CD1c-positive myeloid dendritic cell (primary cell): ENCODE results near the gene METTL15.
"Not testable (repeated sequence)": the region's sequence is repeated elsewhere in the genome, so short reads cannot be mapped to it uniquely, and the experiment has no call there.

Source experiments
- DNase-seq: peaks from one replicate; pipeline ENCODE4 v3.0.0-alpha.2; 2016; ENCODE audit errors: extremely low spot score

Gene METTL15

DNA sequence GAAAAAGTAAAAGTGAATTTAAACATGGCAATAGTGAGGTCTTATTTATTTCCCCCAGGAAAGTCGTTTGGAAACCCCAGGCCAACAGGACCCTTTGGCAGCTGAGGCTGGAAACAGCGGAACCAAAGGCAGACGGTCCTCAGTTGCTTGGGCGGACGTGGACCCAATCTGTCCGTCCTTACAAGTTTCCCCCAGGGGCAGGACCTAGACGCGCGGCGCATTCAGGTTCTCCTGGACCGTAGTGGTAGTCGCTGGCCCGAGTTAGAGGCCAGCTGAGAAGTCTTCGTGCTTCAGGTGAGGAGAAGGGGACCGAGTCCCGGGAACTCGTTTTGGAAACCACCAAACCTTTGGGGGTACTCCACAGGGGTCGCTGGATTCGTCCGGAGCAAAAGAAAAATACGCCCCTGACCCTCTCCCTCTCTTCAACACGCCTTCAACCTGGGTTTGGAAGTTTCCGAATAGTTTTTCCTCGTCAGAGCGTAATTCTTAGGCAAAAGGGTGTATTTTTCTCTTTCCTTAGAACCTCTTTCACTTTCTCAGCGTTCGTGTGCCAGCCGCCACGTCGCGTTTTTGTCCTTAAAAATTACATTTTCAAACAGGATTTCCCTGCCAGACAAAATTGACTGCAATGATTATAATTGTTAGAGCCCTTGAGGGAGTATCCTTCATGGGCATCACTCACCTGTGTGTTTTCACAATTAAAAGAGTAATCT, 2.1 kb downstream of the METTL15 start:
- peak; percentile 69 for DNase-seq

- DNase-seq, result peak; percentile 38
Observed at GRCh38 chr11:28110821-28111200, 2.6 kb downstream of the METTL15 start.

DNA sequence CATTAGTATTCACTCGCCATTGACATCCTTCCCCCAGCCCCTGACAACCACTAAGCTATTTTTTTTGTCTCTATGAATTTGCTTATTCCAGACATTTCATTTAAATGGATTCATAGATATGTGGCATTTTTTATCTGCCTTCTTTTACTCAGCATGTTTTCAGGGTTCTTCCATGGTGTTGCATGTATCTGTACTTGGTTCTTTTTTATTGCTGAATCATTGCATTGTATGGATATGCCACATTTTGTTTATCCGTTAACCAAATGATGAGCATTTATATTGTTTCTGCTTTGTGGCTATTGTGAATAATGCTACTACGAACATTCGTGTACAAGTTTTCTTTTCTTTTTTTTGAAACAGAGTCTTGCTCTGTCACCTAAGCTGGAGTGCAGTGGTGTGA, 5.9 kb downstream of the METTL15 start:
- DNase-seq, result no peak

DNA sequence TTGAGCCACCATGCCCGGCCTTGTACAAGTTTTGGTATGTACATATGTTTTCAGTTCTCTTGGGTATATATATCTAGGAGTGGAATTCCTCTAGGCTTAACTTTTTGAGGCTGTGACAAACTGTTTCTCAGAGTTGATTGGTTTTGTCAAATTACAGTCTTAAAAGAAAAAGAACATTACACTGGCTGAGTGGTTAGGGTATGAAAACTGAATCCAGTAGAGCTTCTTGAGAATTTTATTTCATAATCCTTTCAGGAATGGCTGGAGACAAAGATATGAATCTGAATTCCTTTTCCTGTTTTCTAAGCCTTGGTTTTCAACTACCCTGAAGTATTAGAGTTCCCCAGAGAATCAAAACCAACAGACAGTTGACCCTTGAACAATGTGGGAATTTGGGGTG, 6.5 kb downstream of the METTL15 start:
- DNase-seq, result no peak

DNA sequence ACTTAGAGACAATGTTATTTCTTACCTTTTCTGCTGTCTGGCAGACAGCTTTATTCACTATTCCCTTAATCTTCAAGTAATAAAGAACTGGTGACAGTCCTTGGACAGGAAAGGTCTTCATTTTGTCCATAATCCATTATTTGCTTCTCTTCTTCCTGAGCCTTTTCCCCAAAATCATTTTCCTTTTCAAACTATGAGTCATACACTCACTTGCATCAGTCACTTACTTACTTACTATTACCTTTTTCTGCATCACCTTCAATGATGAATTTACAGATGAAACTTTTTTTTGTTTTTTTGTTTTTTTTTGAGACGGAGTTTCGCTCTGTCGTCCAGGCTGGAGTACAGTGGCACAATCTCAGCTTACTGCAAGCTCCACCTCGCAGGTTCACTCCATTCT, 9.5 kb downstream of the METTL15 start:
- no peak for DNase-seq

DNA sequence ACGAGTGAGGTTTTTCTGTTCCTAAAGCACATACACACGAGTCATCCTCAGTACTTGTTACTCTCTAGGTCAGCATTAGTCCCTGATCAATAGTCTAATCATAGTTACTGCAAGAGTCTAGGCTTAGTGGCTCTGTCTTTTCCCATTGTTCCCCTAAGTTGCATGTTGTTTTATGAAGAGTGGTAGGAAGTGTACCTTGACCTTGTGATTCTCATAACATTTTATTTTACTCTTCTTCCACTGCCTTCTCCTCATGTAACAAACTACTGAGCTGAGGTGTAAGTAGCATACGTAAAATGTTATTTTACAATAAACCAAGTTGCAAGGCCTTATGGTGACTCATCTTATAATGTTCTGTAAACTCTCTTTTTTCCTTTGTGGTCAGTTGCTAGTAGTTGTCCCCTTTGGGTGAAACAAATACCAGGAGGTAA, 15.0 kb downstream of the METTL15 start:
- no peak for DNase-seq

DNA sequence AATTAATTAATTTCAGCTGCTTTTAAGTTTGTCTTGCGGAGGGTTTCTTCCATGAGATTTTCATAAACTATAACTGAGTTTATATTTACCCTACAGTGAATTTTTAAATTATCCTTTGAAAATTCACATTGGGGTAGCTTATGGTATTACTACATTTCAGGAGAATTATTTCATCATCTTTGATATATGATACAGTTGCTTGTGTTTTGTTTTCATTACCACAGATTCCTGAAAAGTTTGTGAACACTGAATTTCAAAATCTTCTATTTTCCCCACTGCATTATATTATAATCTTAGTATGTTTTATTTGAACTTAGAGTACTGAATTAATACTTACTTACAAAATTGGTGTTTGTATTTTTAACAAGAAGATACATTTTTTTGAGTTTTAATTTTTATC, 24.4 kb downstream of the METTL15 start:
- DNase-seq, result no peak

GRCh38 chr11:28133146-28133545, 25.0 kb downstream of the METTL15 start:
- no peak for DNase-seq

DNA sequence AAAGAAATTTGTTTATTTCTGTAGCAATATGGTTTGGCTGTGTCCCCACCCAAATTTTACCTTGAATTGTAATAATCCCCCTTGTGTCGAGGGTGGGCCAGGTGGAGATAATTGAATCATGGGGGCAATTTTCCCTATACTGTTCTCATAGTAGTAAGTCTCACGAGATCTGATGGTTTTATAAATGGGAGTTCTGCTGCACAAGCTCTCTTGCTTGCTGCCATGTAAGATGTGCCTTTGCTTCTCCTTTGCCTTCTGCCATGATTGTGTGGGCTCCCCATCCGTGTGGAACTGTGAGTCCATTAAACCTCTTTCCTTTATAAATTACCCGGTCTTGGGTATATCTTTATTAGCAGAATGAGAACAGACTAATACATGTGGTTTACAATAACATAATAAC, 28.0 kb downstream of the METTL15 start:
- DNase-seq, result not testable (repeated sequence)

DNA sequence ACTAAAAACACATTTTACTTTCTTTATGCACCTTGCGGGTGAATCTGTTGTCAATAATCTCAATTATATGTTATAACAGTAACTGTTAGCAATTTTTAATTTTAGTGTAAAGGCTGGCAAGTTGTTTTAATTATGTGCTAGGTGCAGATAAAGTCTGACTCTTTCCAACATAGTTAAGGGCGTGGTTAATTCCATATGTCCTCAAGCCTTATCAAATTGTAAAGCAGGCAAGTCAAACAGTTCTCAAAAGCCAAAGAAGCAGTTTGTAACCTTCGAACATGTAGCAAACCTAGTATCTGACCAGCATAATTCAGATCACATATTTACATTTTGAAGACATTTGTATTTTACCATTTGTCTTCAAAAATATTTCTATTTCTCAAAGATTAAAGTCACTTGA, 29.2 kb downstream of the METTL15 start:
- DNase-seq, result no peak

GRCh38 chr11:28137832-28138231, 29.6 kb downstream of the METTL15 start:
- no peak for DNase-seq

GRCh38 chr11:28139841-28140415, 31.7 kb downstream of the METTL15 start:
- no peak for DNase-seq

DNA sequence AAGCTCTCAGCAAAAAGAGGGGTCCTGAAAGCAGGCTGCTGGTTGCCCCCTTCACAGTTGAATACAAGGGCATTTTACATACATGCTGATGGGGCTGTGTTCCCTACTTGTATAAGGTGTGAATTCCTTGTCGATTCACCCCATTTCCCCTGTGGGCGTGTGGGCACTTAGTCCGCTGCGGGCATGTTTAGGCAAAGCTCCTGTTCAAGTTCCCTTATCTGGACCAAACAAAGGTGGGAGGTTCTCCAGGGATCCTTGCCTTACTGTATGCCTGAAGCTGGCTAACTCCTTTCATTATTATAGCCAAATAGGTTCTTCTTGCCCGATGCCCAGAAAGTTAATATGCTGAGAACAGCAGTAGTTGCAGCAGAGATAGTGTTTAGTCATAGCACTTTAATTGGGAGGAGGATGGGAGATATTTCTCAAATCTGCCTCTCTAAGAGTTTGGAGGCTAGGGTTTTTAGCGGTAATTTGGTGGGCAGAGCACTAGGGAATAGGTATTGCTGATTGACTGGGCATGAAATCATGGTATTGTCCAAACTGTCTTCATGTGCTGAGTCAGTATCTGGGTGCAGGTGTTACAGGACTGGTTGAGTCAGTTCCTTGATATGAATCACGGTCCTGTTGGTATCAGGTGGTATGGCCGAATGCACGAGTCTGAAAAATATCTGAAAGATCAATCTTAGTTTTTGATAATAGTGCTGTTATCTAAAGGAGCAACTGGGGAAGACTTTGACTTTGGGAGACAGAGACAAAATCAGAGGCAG, 32.7 kb downstream of the METTL15 start:
- no peak for DNase-seq

DNA sequence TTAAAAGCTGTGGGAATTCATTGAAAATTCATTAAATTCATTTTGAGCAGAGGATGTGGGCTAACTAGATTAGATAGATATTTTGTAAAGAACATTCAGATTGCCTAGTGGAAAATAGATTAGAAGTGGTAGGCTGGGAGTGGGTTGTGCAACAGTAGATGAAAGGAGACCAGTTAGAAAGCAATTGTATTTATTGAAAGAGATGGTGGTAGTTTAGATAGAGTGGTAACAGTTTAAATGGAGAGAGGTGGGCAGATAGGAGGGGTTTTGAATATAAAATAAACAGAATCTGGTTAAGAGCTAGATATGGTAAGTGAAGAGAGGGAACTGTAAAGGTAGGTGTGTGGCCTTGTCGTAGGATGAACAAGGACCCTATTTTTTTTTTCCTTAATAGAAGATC, 34.5 kb downstream of the METTL15 start:
- no peak for DNase-seq

DNA sequence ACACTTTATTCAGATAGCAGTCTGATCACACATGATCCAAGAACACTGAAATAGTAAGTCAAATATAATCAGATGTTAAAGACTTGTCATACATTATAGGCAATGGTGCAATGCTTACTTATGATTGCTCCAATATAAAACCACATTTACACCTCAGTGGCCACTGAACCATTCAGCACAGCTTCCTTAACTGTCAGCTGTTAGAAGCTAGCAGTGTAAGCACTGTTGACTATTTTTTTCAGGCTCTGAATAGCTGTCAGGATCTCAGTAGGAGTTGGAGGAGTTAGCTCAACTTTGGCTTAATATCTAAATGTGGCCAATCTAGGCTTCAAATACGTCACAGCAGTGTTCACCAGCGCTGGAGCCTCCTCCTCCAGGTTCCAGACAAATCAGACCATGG, 36.6 kb downstream of the METTL15 start:
- no peak for DNase-seq

DNA sequence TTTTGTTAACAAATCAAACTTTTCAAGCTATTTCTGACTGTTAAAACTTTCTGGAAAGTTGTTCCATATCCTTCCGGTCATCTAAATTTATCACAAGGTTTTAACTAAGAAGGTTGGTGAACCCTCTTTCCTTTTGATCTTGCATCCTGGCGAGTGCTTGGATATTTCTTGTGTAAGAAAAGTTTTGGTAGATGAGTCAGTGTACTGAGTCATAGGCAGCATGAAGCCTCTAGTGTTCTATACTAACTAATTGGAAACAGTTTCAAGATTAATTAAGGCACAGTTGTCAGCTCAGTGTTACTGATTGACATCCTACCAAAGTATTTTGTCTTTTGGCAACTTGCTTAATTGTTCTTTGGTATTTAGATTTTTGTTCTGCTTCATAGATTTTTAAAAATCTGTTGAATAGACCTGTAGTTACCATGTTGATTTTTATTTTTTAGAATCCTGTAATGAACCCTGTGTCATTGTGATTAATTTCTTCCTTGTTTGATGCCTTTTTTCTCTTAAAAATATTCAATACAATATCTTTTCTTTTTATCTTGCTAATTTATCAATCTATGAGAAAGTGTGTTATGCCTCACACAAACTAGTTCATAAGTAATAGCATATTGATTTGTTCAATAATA, 38.0 kb downstream of the METTL15 start:
- DNase-seq, result no peak

GRCh38 chr11:28152743-28153142, 44.6 kb downstream of the METTL15 start:
- DNase-seq, result no peak

DNA sequence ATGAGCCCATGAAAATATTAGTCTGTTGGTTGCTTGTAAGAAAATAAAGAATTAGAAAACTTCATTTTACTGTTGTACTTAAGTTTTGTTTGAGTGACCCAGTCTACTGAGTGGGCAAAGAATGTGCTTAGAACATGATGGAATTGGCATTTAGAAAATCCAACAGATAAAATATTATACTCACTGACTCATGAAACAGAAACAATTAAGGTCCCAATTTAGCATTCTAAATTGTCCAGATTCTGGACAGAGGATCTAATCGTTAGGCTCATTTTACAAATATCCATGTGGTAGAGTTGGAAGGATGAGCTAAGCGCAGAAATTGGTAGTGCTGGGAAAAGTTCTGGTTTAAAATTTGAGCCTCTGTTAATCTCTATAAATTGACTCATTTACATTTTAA, 45.4 kb downstream of the METTL15 start:
- no peak for DNase-seq

GRCh38 chr11:28168718-28169117, 60.5 kb downstream of the METTL15 start:
- no peak for DNase-seq

- DNase-seq, result no peak
Observed at GRCh38 chr11:28169816-28170215, 61.6 kb downstream of the METTL15 start.

DNA sequence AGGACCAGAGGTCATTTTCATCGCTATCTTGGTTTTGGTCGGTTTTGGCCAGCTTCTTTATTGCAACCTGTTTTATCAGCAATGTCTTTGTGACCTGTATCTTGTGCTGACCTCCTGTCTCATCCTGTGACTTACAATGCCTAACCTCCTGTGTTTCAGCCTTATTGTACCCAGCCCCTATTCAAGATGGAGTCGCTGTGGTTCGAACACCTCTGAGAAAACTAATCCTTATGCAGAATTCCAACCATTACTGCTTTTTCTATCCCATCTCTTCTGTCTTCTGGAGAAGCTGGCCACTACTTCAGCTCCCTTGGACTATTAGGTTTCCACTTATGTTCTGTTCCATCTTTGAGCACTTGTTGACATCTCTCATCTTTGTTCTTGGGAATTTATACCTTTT, 62.6 kb downstream of the METTL15 start:
- no peak for DNase-seq

GRCh38 chr11:28176351-28176750, 68.2 kb downstream of the METTL15 start:
- DNase-seq, result no peak

DNA sequence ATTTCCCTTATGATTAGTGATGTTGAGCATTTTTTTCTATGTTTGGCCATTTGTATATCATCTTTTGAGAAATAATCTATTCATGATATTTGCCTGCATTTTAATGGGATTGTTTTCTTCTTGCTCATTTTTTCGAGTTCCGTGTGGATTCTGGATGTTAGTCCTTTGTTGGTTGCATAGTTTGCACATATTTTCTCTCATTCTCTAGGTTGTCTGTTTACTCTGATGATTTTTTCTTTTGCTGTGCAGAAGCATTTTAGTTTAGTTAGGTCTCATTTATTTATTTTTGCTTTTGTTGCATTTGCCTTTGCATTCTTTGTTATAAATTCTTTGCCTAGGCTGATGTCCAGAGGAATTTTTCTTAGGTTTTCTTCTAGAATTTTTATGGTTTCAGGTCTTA, 87.3 kb downstream of the METTL15 start:
- no peak for DNase-seq
